ENCODE results near the gene STXBP5.

STXBP5 gene

GRCh38 chr6:147395158-147395557 lies 190.9 kb downstream of the STXBP5 start:
- TF ChIP-seq GATA3 (IDR thresholded peaks at IDR 0.05; ENCODE audit: low read depth, low read length) = no peak
- no peak for TF ChIP-seq GATA2 (IDR thresholded peaks at IDR 0.05; ENCODE audit: low read depth, low read length)

- TF ChIP-seq GATA3 (IDR thresholded peaks at IDR 0.05; ENCODE audit: low read depth, low read length) = no peak
- TF ChIP-seq GATA2 (IDR thresholded peaks at IDR 0.05; ENCODE audit: low read depth, low read length) = no peak
Measured at GRCh38 chr6:147397306-147397705, 193.1 kb downstream of the STXBP5 start.

GRCh38 chr6:147400968-147401367 lies 196.8 kb downstream of the STXBP5 start:
- TF ChIP-seq GATA3 (IDR thresholded peaks at IDR 0.05; ENCODE audit: low read depth, low read length) (no peak), GATA2 (IDR thresholded peaks at IDR 0.05; ENCODE audit: low read depth, low read length) (no peak)

GRCh38 chr6:147401779-147402178 lies 197.6 kb downstream of the STXBP5 start:
- no peak for TF ChIP-seq GATA3 (IDR thresholded peaks at IDR 0.05; ENCODE audit: low read depth, low read length)
- no peak for TF ChIP-seq GATA2 (IDR thresholded peaks at IDR 0.05; ENCODE audit: low read depth, low read length)

- no peak for TF ChIP-seq GATA2 (IDR thresholded peaks at IDR 0.05; ENCODE audit: low read depth, low read length)
- TF ChIP-seq GATA3 (IDR thresholded peaks at IDR 0.05; ENCODE audit: low read depth, low read length) = no peak
Measured at GRCh38 chr6:147406783-147407182, 202.6 kb downstream of the STXBP5 start.

GRCh38 chr6:147407571-147407970 lies 203.4 kb downstream of the STXBP5 start:
- no peak for TF ChIP-seq GATA2 (IDR thresholded peaks at IDR 0.05; ENCODE audit: low read depth, low read length)

- no peak for TF ChIP-seq GATA2 (IDR thresholded peaks at IDR 0.05; ENCODE audit: low read depth, low read length)
- TF ChIP-seq GATA3 (IDR thresholded peaks at IDR 0.05; ENCODE audit: low read depth, low read length) = no peak
Measured at GRCh38 chr6:147416622-147417021, 212.4 kb downstream of the STXBP5 start.

GRCh38 chr6:147417954-147418353 lies 213.7 kb downstream of the STXBP5 start:
- TF ChIP-seq GATA2 (IDR thresholded peaks at IDR 0.05; ENCODE audit: low read depth, low read length) (no peak), GATA3 (IDR thresholded peaks at IDR 0.05; ENCODE audit: low read depth, low read length) (no peak)

GRCh38 chr6:147418523-147418922 lies 214.3 kb downstream of the STXBP5 start:
- no peak for TF ChIP-seq GATA2 (IDR thresholded peaks at IDR 0.05; ENCODE audit: low read depth, low read length)
- no peak for TF ChIP-seq GATA3 (IDR thresholded peaks at IDR 0.05; ENCODE audit: low read depth, low read length)

GRCh38 chr6:147421903-147422302 lies 217.7 kb downstream of the STXBP5 start:
- TF ChIP-seq GATA2 (IDR thresholded peaks at IDR 0.05; ENCODE audit: low read depth, low read length) = no peak
- no peak for TF ChIP-seq GATA3 (IDR thresholded peaks at IDR 0.05; ENCODE audit: low read depth, low read length)

GRCh38 chr6:147423111-147423510 lies 218.9 kb downstream of the STXBP5 start:
- no peak for TF ChIP-seq GATA2 (IDR thresholded peaks at IDR 0.05; ENCODE audit: low read depth, low read length)

- no peak for TF ChIP-seq GATA2 (IDR thresholded peaks at IDR 0.05; ENCODE audit: low read depth, low read length)
Measured at GRCh38 chr6:147429794-147430193, 225.6 kb downstream of the STXBP5 start.

- TF ChIP-seq GATA2 (IDR thresholded peaks at IDR 0.05; ENCODE audit: low read depth, low read length) (no peak), GATA3 (IDR thresholded peaks at IDR 0.05; ENCODE audit: low read depth, low read length) (no peak)
Measured at GRCh38 chr6:147430811-147431210, 226.6 kb downstream of the STXBP5 start.

GRCh38 chr6:147434076-147434475 lies 229.9 kb downstream of the STXBP5 start:
- no peak for TF ChIP-seq GATA3 (IDR thresholded peaks at IDR 0.05; ENCODE audit: low read depth, low read length)
- TF ChIP-seq GATA2 (IDR thresholded peaks at IDR 0.05; ENCODE audit: low read depth, low read length) = no peak

- no peak for TF ChIP-seq GATA2 (IDR thresholded peaks at IDR 0.05; ENCODE audit: low read depth, low read length)
- TF ChIP-seq GATA3 (IDR thresholded peaks at IDR 0.05; ENCODE audit: low read depth, low read length) = no peak
Measured at GRCh38 chr6:147434516-147434915, 230.3 kb downstream of the STXBP5 start.

GRCh38 chr6:147437615-147438014 lies 233.4 kb downstream of the STXBP5 start:
- no peak for TF ChIP-seq GATA2 (IDR thresholded peaks at IDR 0.05; ENCODE audit: low read depth, low read length)
- TF ChIP-seq GATA3 (IDR thresholded peaks at IDR 0.05; ENCODE audit: low read depth, low read length) = no peak
